ENCODE measurements around the gene GREB1.

GREB1 gene

GRCh38 chr2:11539317-11540147 is 5.7 kb downstream of the GREB1 start:
- DNase-seq (ENCODE audit: low spot score) = no peak

GRCh38 chr2:11540148-11540995 is 6.5 kb downstream of the GREB1 start:
- DNase-seq (ENCODE audit: low spot score) = no peak

GRCh38 chr2:11540996-11541692 is 7.3 kb downstream of the GREB1 start:
- no peak for DNase-seq (ENCODE audit: low spot score)

DNA sequence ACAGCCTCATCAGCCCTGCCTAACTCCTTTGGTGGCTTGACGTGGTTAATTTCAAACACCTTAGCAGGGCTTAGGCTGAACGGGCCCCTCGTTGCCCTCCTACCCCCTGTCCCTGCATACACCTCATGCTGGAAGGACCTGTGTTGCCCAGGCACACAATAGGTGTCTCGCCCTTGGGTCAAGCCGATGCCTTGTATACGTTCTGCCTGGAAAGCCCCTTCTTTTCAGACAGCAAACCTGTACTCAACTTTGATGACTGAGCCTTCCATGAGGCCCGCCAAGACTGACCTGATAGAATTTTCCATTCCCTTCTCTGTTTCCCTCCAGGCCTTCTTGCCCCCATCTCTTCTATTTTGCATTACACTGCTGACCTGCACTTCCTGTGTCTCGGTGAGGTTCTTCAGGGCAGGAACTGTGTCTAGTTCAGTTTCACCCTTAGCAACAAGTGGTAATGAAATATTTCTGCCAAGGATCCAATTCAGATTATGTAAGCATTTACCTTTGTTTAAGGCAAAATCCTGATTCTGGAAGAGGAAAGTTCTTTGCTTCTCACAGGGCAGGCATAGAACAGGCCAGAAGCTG is 7.9 kb downstream of the GREB1 start:
- DNase-seq (ENCODE audit: low spot score) = no peak

DNA sequence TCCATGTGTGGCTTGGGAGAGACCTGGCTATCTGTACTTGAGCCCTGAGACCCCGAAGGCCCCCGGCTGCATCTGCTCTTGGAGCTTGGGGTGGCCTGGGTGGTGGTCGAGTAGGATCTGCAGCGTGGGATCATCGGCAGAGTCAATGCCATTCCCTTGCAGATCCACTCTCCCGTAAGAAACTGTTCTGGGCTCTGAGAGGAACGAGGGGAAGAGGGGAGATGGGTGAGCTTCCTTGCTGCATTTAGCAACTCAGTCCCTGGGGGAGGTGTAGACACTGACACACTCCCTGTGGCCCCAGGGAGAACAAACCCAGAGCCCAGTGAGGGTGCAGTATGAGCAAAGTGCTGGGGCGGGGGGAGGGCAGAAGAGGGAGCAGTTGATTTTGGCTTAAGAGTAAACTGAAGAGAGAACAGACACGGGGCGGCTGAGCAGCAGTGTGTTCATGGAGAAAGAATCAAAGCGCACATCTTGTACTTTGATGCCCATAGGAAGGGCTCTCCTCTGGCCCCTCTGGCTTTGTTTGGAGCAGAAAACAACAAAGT is 8.5 kb downstream of the GREB1 start:
- DNase-seq (ENCODE audit: low spot score) = no peak

DNA sequence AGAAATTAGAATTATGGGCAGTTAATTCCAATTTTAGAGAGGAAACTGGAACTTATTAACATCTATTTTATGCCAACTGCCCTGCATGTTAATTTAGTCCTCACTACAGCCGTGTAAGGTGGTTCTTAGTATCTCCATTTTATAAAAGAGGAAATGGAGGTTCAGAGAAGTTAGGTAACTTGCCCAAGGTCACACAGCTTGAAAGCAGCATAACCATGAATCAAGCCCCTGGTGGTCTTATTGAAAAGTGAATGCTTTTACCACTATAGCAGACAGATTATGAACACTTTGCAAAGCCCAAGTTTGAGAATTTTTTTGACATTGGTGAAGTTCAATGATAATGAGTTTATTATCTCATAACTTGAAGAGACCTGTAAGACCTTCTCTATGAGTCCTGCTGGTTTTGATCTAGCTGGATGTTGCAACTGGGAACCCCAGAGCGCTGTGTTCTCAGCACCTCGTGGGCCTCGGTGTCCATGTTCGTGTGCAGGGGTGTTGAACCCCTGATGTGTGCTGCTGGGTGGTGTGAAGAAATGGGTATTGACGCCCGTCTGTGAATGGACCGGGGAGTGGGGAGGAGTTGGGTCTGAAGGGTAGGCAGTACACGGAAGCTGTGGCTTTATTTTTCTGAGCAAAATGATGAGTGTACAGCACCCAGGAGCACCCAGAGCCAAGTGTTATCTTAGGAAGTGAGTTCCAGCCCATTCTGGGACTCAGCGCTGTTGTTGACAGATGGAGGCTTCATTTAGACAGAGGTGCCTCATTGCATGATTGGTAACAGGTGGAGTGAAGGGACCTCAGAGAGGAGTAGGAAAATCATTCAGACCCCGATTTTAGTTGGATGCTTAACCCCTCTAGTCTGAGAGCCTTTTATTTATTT is 9.7 kb downstream of the GREB1 start:
- DNase-seq (ENCODE audit: low spot score) = no peak

GRCh38 chr2:11546072-11546471 is 12.2 kb downstream of the GREB1 start:
- no peak for DNase-seq (ENCODE audit: low spot score)

DNA sequence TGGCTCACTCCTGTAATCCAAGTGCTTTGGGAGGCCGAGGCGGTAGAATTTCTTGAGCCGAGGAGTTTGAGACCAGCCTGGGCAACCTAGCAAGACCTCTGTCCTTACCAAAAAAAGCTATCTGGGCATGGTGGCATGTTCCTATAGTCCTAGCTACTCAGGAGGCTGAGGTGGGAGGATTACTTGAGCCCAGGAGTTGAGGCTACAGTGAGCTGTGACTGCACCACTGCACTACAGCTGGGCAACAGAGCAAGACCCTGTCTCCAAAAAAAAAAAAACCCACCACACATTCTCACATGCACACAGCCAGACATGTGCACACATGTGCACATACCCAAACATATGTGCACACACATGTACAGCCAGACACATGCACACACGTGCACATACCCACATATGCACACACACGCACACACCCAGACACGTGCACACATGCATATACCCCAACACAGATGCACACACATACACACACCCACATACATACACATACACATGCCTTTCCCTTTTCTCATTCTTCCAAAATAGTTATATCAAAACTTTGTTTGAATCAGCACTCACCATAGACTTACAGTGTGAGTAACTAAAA is 14.2 kb downstream of the GREB1 start:
- no peak for DNase-seq (ENCODE audit: low spot score)

- DNase-seq (ENCODE audit: low spot score) = no peak
Measured at GRCh38 chr2:11550302-11550701, 16.5 kb downstream of the GREB1 start.

- no peak for DNase-seq (ENCODE audit: low spot score)
Measured at GRCh38 chr2:11550901-11551568, 17.2 kb downstream of the GREB1 start.

DNA sequence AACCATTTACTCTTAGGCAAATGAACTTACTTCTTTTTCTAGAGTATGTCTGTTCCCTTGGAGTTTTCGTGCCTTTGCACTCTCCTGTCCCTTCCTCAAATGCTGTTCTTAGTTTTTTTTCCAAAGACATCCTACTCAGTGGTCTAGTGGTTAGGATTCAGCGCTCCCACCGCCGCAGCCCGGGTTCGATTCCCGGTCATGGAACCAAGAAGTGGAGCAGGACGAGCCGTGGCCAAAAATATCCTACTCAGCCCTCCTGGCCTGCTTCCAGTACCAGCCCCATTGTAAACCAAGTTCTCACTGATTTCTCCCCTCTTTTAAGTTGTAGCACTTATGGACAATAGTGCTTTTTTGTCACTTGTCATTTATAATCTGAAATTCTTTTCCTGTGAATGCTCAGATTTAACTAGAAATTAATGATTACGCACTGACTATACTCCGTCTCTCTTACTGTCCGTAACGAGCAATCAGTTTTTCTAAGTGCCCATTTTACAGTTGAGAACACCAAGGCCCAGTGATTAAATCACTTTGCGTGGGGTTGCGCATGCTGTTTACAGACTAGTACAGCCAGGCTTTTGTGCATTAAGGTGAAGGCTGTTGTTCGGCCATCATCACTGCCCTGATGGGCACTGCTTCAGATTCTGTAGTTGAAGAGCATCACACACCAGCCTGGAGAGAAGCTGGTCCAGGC is 17.9 kb downstream of the GREB1 start:
- DNase-seq (ENCODE audit: low spot score) = no peak

DNA sequence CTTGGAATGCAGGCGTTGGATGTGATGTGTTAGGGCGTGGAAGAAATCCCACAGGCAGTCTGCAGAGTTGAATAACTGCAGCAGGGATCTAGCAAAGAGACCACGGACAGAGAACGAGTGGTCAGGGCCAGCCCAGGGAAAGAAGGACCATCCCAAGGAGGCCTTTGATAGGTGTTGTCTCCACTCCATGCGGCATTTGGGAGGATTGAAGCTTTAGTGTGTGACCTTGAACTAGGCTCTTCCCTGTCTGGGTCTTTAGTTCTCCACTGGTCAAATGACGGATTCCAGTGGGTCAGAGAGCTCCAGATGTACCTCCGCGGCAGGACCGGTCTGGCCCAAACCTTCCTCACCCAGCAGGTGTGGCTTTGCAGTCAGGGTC is 18.4 kb downstream of the GREB1 start:
- no peak for DNase-seq (ENCODE audit: low spot score)

GRCh38 chr2:11553661-11554398 is 20.0 kb downstream of the GREB1 start:
- DNase-seq (ENCODE audit: low spot score) = no peak

- no peak for DNase-seq (ENCODE audit: low spot score)
Measured at GRCh38 chr2:11554399-11554716, 20.5 kb downstream of the GREB1 start.

DNA sequence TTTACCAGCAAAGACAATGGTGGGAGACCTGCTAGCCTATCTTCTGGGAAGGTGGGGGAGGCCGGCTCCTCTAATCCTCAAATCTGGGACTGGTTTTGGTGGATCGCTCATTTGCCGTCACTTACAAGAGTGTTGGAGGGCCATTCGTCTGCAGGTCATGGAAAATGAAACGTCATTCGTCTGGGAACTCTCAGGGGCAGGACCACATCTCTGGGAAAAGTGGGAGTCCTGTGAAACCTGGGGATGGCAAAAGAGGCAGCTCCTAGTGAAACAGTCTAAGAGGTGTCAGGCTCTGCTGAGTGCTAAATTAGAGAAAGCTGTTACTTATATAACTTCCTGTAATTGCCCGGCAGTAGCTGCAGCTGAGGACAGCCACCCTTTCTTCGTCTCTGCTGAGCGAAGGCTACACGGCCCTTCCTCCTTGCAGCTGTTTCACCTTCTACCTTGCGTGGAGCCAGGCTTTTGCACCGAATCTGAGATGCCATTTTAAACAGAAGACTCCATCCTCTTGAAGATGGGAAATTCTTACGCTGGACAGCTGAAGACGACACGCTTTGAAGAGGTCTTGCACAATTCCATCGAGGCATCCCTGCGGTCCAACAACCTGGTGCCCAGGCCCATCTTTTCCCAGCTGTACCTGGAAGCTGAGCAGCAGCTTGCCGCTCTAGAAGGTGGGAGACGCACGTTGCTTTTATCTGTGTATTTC is 22.4 kb downstream of the GREB1 start:
- no peak for DNase-seq (ENCODE audit: low spot score)

- DNase-seq (ENCODE audit: low spot score) = no peak
Measured at GRCh38 chr2:11558214-11558886, 24.5 kb downstream of the GREB1 start.

DNA sequence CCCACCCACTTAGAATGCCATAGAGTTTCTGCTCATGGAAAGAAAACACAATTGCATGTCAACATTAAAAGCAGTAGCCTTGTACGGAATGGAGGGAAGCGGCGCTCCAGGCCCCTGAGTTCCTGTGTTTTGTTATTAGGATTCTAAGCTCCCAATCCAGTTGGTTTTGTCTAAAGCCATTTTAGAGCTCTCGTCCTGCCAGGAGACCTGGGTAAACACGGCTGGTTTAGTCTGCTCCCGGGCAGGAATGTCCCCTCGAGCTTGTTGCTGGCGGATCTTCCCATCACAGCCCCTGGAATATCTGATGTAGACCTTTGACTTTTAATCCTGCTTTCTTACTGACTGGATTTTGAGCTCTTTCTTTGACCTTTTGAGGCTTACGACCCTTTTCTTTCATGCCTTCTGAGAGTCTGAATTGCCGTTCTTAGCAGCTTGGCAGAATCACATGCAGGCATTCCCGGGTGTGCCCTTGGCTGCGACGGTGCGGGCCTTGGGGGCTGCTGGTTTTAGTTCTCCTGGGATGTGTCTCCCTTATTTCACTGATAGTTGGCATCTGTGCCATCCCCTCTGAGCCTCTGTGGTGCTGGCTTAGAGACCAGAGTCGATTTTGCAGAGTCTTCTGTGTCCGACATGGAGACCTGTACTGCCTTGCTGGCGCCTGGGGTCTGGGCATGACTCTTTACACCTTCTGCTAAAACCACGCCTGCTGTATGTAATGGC is 25.4 kb downstream of the GREB1 start:
- no peak for DNase-seq (ENCODE audit: low spot score)
